ENCODE measurements around the gene TEKT2.
A peak's percentile ranks its signal among the peaks of the same experiment; 100 is the strongest.

The TEKT2 gene

GRCh38 chr1:36091698-36092097 is 7.8 kb downstream of the TEKT2 start:
- ATAC-seq (replicated peaks), result no peak
- H3K4me3 Mint-ChIP-seq, result no peak overlapping the region
- no peak for DNase-seq
- peaks cover 15 to 21% of the 10 kb centered on the region in 2 donors for H3K4me1 Mint-ChIP-seq (ENCODE audit: low read depth in 2 of 2)
- H3K9me3 Mint-ChIP-seq, result no peaks in the 10 kb centered on the region
- peaks cover 5 to 7% of the 10 kb centered on the region in 2 donors for H3K27me3 Mint-ChIP-seq
- H3K27ac Mint-ChIP-seq, result peak overlapping the region; percentile 20 to 79
- H3K36me3 Mint-ChIP-seq (ENCODE audit: insufficient read depth), result peaks cover 23% of the 10 kb centered on the region

GRCh38 chr1:36092166-36092797 is 8.4 kb downstream of the TEKT2 start:
- H3K36me3 Mint-ChIP-seq (ENCODE audit: insufficient read depth), result peaks cover 26% of the 10 kb centered on the region

GRCh38 chr1:36092798-36093185 is 8.9 kb downstream of the TEKT2 start:
- H3K4me1 Mint-ChIP-seq (ENCODE audit: low read depth in 2 of 2), result peaks cover 15 to 18% of the 10 kb centered on the region in 2 donors
- DNase-seq (no peak), ATAC-seq (replicated peaks) (no peak)
- H3K27me3 Mint-ChIP-seq, result no peaks in the 10 kb centered on the region
- H3K4me3 Mint-ChIP-seq, result no peak overlapping the region
- no peak overlapping the region for H3K27ac Mint-ChIP-seq
- peaks cover 29% of the 10 kb centered on the region for H3K36me3 Mint-ChIP-seq (ENCODE audit: insufficient read depth)
- H3K9me3 Mint-ChIP-seq, result no peaks in the 10 kb centered on the region

More at GRCh38 chr1:36092166-36092797, 8.4 kb downstream of the TEKT2 start:
- Mint-ChIP-seq H3K9me3 (no peaks in the 10 kb centered on the region), H3K27ac (peak overlapping the region in 1 of 2 donors; percentile 20), H3K4me3 (no peak overlapping the region), H3K4me1 (ENCODE audit: low read depth in 2 of 2) (peaks cover 15 to 18% of the 10 kb centered on the region in 2 donors), H3K27me3 (peaks cover 0 to 2% of the 10 kb centered on the region in 2 donors)
- ATAC-seq (replicated peaks), result no peak
- DNase-seq, result no peak

GRCh38 chr1:36093226-36093625 is 9.3 kb downstream of the TEKT2 start:
- ATAC-seq (replicated peaks), result no peak
- H3K4me3 Mint-ChIP-seq, result no peak overlapping the region
- DNase-seq, result no peak

GRCh38 chr1:36093929-36094328 is 10.0 kb downstream of the TEKT2 start:
- Mint-ChIP-seq H3K4me1 (ENCODE audit: low read depth in 2 of 2) (peaks cover 15 to 18% of the 10 kb centered on the region in 2 donors), H3K27me3 (no peaks in the 10 kb centered on the region), H3K9me3 (no peaks in the 10 kb centered on the region), H3K36me3 (ENCODE audit: insufficient read depth) (peaks cover 24% of the 10 kb centered on the region), H3K27ac (no peak overlapping the region), H3K4me3 (no peak overlapping the region)
- no peak for DNase-seq
- ATAC-seq (replicated peaks), result no peak

More at GRCh38 chr1:36093226-36093625, 9.3 kb downstream of the TEKT2 start:
- Mint-ChIP-seq H3K27ac (no peak overlapping the region), H3K27me3 (no peaks in the 10 kb centered on the region), H3K4me1 (ENCODE audit: low read depth in 2 of 2) (peaks cover 15 to 18% of the 10 kb centered on the region in 2 donors), H3K9me3 (no peaks in the 10 kb centered on the region), H3K36me3 (ENCODE audit: insufficient read depth) (peaks cover 29% of the 10 kb centered on the region)

- no peak overlapping the region for H3K4me3 Mint-ChIP-seq
- no peaks in the 10 kb centered on the region for H3K27me3 Mint-ChIP-seq
- ATAC-seq (replicated peaks) (no peak), DNase-seq (no peak)
- peaks cover 20% of the 10 kb centered on the region for H3K36me3 Mint-ChIP-seq (ENCODE audit: insufficient read depth)
- no peak overlapping the region for H3K27ac Mint-ChIP-seq
- no peaks in the 10 kb centered on the region for H3K9me3 Mint-ChIP-seq
- H3K4me1 Mint-ChIP-seq (ENCODE audit: low read depth in 2 of 2), result peaks cover 10 to 13% of the 10 kb centered on the region in 2 donors
Observed at GRCh38 chr1:36094621-36095061, 10.7 kb downstream of the TEKT2 start.

- Mint-ChIP-seq H3K27me3 (no peaks in the 10 kb centered on the region), H3K27ac (peak overlapping the region; percentile 29 to 86), H3K9me3 (no peaks in the 10 kb centered on the region), H3K4me1 (ENCODE audit: low read depth in 2 of 2) (peaks cover 4 to 13% of the 10 kb centered on the region in 2 donors), H3K4me3 (no peak overlapping the region), H3K36me3 (ENCODE audit: insufficient read depth) (peaks cover 18% of the 10 kb centered on the region)
- no peak for ATAC-seq (replicated peaks)
- DNase-seq, result no peak
Observed at GRCh38 chr1:36095760-36096405, 12.0 kb downstream of the TEKT2 start.

GRCh38 chr1:36096500-36097432 is 12.9 kb downstream of the TEKT2 start:
- no peak for DNase-seq
- H3K27ac Mint-ChIP-seq, result peak overlapping the region; percentile 29 to 86

GRCh38 chr1:36097693-36098585 is 14.0 kb downstream of the TEKT2 start:
- DNase-seq, result no peak
- Mint-ChIP-seq H3K36me3 (ENCODE audit: insufficient read depth) (peaks cover 15% of the 10 kb centered on the region), H3K4me3 (no peak overlapping the region), H3K9me3 (no peaks in the 10 kb centered on the region), H3K27ac (no peak overlapping the region), H3K4me1 (ENCODE audit: low read depth in 2 of 2) (peaks cover 0 to 5% of the 10 kb centered on the region in 2 donors), H3K27me3 (no peaks in the 10 kb centered on the region)
- no peak for ATAC-seq (replicated peaks)

More at GRCh38 chr1:36096500-36097432, 12.9 kb downstream of the TEKT2 start:
- Mint-ChIP-seq H3K4me1 (ENCODE audit: low read depth in 2 of 2) (peaks cover 0 to 8% of the 10 kb centered on the region in 2 donors), H3K27me3 (no peaks in the 10 kb centered on the region), H3K36me3 (ENCODE audit: insufficient read depth) (peaks cover 18% of the 10 kb centered on the region), H3K9me3 (no peaks in the 10 kb centered on the region), H3K4me3 (no peak overlapping the region)
- ATAC-seq (replicated peaks), result no peak

- H3K4me3 Mint-ChIP-seq, result no peak overlapping the region
- no peak overlapping the region for H3K27ac Mint-ChIP-seq
- peaks cover 0 to 5% of the 10 kb centered on the region in 2 donors for H3K4me1 Mint-ChIP-seq (ENCODE audit: low read depth in 2 of 2)
- H3K27me3 Mint-ChIP-seq, result no peaks in the 10 kb centered on the region
- peaks cover 11% of the 10 kb centered on the region for H3K36me3 Mint-ChIP-seq (ENCODE audit: insufficient read depth)
- ATAC-seq (replicated peaks) (no peak), DNase-seq (no peak)
- H3K9me3 Mint-ChIP-seq, result no peaks in the 10 kb centered on the region
Observed at GRCh38 chr1:36098650-36099365, 14.9 kb downstream of the TEKT2 start.

GRCh38 chr1:36099681-36100341 is 15.9 kb downstream of the TEKT2 start:
- ATAC-seq (replicated peaks) (peak; percentile 90), DNase-seq (peak; percentile 67 to 77 (median 71))
- H3K36me3 Mint-ChIP-seq (ENCODE audit: insufficient read depth), result peaks cover 14% of the 10 kb centered on the region
- H3K9me3 Mint-ChIP-seq, result no peaks in the 10 kb centered on the region
- peak overlapping the region in 1 of 2 donors; percentile 22 for H3K27ac Mint-ChIP-seq
- no peaks in the 10 kb centered on the region for H3K27me3 Mint-ChIP-seq
- no peak overlapping the region for H3K4me3 Mint-ChIP-seq
- H3K4me1 Mint-ChIP-seq (ENCODE audit: low read depth in 2 of 2), result peaks cover 0 to 5% of the 10 kb centered on the region in 2 donors

GRCh38 chr1:36100376-36100775 is 16.5 kb downstream of the TEKT2 start:
- Mint-ChIP-seq H3K4me3 (no peak overlapping the region), H3K4me1 (ENCODE audit: low read depth in 2 of 2) (peaks cover 0 to 5% of the 10 kb centered on the region in 2 donors), H3K27me3 (no peaks in the 10 kb centered on the region), H3K27ac (peak overlapping the region in 1 of 2 donors; percentile 22), H3K36me3 (ENCODE audit: insufficient read depth) (peaks cover 14% of the 10 kb centered on the region), H3K9me3 (no peaks in the 10 kb centered on the region)
- ATAC-seq (replicated peaks), result no peak
- DNase-seq, result no peak

Data from effector memory CD8-positive, alpha-beta T cell (primary cell).